ENCODE measurements around the gene HECTD4.

Gene HECTD4

DNA sequence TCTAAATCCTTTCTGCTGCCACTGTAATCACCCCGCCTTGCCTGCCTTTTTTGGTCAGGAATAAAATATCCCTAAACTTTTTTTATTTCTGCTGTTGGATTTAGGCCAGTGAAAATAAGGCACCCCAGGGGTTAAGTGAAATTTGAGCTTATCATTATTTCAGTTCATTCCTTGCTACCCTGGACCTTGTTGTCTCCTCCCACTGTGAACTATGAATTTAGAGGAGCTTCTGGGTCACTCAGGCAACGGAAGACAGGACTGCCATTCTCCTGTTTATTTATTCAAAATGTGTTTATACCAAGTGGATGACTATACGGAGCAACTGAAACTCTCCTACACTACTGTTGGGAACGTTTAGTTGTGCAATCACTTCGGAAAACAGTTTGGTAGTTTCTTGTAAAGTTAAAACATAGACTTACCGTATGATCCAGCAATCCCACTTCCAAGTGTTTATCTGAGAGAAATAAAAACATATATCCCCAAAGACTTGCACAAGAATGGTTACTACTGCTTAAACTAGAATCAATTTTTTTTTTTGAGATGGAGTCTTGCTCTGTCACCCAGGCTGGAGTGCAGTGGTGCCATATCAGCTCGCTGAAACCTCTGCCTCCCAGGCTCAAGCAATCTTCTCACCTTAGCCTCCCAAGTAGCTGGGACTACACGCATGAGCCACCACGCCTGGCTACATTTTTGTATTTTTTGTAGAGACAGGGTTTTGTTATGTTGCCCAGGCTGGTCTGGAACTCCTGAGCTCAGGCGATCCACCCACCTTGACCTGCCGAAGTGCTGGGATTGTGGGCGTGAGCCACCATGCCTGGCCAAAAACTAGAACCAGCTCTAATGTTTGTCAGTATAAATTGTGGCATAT is 259.2 kb downstream of the HECTD4 start:
- ChIA-PET POLR2A (no interaction called here), CTCF (interaction anchor here (1.0 kb wide), 1 partner anchor 17 kb away, joined by 4 read pairs; no protein-coding TSS in a partner anchor)
- peaks cover 8 to 26% (median 17%) of the 10 kb centered on the region in 4 experiments for H3K4me1 ChIP-seq (ENCODE audit: control extremely low read depth in 1 of 4, control insufficient read depth in 4 of 4, insufficient read depth in 4 of 4, low read length in 3 of 4)
- no peaks in the 10 kb centered on the region for H3K9me3 ChIP-seq (ENCODE audit: control extremely low read depth in 1 of 5, control insufficient read depth in 4 of 5, insufficient read depth in 2 of 5, low read depth in 1 of 5, low read length in 4 of 5)
- no peaks in the 10 kb centered on the region for H3K36me3 ChIP-seq (ENCODE audit: control insufficient read depth in 4 of 4, insufficient read depth in 4 of 4, low read length in 3 of 4)
- no peak overlapping the region for H3K27ac ChIP-seq (ENCODE audit: insufficient read depth in 1 of 2, low read depth in 1 of 2, low read length in 2 of 2, poor library complexity in 1 of 2, severe bottlenecking in 2 of 2)
- H3K27me3 ChIP-seq (replicated peaks in 2 of 5; ENCODE audit: control insufficient read depth in 4 of 5, insufficient read depth in 5 of 5, low read length in 4 of 5) = no peaks in the 10 kb centered on the region
- H3K4me3 ChIP-seq (ENCODE audit: control insufficient read depth in 1 of 7, extremely low read depth in 1 of 7, insufficient read depth in 4 of 7, low read depth in 2 of 7, low read length in 6 of 7) = no peak overlapping the region
- 100% methylated on average over 6 of the region's 12 CpGs for WGBS (ENCODE audit: insufficient coverage)
- DNase-seq = no peak

DNA sequence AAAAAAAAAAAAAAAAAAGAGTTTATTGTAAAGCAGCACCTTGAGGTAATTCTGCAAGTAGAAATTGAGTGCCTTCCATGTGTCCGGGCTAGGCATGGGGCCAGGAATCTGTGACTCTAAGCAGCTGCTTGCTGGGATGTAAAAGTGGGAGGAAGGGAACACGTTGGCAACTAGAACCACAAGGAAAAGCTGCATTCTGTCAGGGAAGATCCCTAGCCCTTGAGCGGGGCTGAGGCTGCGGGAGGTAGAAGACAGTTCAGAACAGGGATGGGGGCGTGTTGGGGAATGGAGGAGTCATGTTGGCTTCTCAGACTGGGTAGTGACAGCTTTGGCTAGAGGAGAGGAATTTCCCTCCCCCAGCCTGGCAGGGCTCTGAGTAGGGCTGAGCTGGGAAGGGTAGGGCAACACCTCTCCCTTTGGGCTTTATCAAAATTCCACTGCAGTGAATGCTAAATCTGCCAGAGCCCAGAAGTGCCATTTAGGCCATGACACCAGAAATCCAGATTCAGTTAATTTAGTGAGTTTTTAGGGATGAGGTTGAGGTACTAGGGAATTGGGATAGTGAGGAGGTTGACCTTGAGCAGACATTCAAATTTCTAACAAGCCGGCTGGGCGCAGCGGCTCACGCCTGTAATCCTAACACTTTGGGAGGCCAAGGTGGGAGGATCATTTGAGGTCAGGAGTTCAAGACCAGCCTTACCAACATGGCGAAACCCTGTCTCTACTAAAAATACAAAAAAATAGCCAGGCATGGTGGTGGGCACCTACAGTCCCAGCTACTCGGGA is 260.3 kb downstream of the HECTD4 start:
- no peaks in the 10 kb centered on the region for H3K36me3 ChIP-seq (ENCODE audit: control insufficient read depth in 4 of 4, insufficient read depth in 4 of 4, low read length in 3 of 4)
- no peak for DNase-seq
- no peaks in the 10 kb centered on the region for H3K9me3 ChIP-seq (ENCODE audit: control extremely low read depth in 1 of 5, control insufficient read depth in 4 of 5, insufficient read depth in 2 of 5, low read depth in 1 of 5, low read length in 4 of 5)
- no peaks in the 10 kb centered on the region for H3K27me3 ChIP-seq (replicated peaks in 2 of 5; ENCODE audit: control insufficient read depth in 4 of 5, insufficient read depth in 5 of 5, low read length in 4 of 5)
- no peak overlapping the region for H3K4me3 ChIP-seq (ENCODE audit: control insufficient read depth in 1 of 7, extremely low read depth in 1 of 7, insufficient read depth in 4 of 7, low read depth in 2 of 7, low read length in 6 of 7)
- no peak overlapping the region for H3K27ac ChIP-seq (ENCODE audit: insufficient read depth in 1 of 2, low read depth in 1 of 2, low read length in 2 of 2, poor library complexity in 1 of 2, severe bottlenecking in 2 of 2)
- ChIA-PET CTCF (interaction anchor here (1.0 kb wide), 1 partner anchor 16 kb away, joined by 4 read pairs; no protein-coding TSS in a partner anchor), POLR2A (no interaction called here)
- WGBS (ENCODE audit: insufficient coverage) = 98% methylated on average over 9 of the region's 11 CpGs
- peaks cover 12 to 24% (median 18%) of the 10 kb centered on the region in 4 experiments for H3K4me1 ChIP-seq (ENCODE audit: control extremely low read depth in 1 of 4, control insufficient read depth in 4 of 4, insufficient read depth in 4 of 4, low read length in 3 of 4)

- POLR2A ChIA-PET = interaction anchor here (0.7 kb wide), 1 partner anchor 10 kb away, joined by 3 read pairs; no protein-coding TSS in a partner anchor
- peak overlapping the region in 1 of 2 experiments; percentile 78 for H3K27ac ChIP-seq (ENCODE audit: insufficient read depth in 1 of 2, low read depth in 1 of 2, low read length in 2 of 2, poor library complexity in 1 of 2, severe bottlenecking in 2 of 2)
- no peak for DNase-seq
- H3K4me3 ChIP-seq (ENCODE audit: control insufficient read depth in 1 of 7, extremely low read depth in 1 of 7, insufficient read depth in 4 of 7, low read depth in 2 of 7, low read length in 6 of 7) = no peak overlapping the region
- H3K27me3 ChIP-seq (replicated peaks in 2 of 5; ENCODE audit: control insufficient read depth in 4 of 5, insufficient read depth in 5 of 5, low read length in 4 of 5) = no peaks in the 10 kb centered on the region
- H3K36me3 ChIP-seq (ENCODE audit: control insufficient read depth in 4 of 4, insufficient read depth in 4 of 4, low read length in 3 of 4) = no peaks in the 10 kb centered on the region
- CTCF ChIA-PET = no interaction called here
- H3K4me1 ChIP-seq (ENCODE audit: control extremely low read depth in 1 of 4, control insufficient read depth in 4 of 4, insufficient read depth in 4 of 4, low read length in 3 of 4) = peaks cover 8 to 17% (median 14%) of the 10 kb centered on the region in 4 experiments
- 100% methylated on average over 4 of the region's 8 CpGs for WGBS (ENCODE audit: insufficient coverage)
- no peaks in the 10 kb centered on the region for H3K9me3 ChIP-seq (ENCODE audit: control extremely low read depth in 1 of 5, control insufficient read depth in 4 of 5, insufficient read depth in 2 of 5, low read depth in 1 of 5, low read length in 4 of 5)
Measured at GRCh38 chr12:112117685-112118084, 264.5 kb downstream of the HECTD4 start.

DNA sequence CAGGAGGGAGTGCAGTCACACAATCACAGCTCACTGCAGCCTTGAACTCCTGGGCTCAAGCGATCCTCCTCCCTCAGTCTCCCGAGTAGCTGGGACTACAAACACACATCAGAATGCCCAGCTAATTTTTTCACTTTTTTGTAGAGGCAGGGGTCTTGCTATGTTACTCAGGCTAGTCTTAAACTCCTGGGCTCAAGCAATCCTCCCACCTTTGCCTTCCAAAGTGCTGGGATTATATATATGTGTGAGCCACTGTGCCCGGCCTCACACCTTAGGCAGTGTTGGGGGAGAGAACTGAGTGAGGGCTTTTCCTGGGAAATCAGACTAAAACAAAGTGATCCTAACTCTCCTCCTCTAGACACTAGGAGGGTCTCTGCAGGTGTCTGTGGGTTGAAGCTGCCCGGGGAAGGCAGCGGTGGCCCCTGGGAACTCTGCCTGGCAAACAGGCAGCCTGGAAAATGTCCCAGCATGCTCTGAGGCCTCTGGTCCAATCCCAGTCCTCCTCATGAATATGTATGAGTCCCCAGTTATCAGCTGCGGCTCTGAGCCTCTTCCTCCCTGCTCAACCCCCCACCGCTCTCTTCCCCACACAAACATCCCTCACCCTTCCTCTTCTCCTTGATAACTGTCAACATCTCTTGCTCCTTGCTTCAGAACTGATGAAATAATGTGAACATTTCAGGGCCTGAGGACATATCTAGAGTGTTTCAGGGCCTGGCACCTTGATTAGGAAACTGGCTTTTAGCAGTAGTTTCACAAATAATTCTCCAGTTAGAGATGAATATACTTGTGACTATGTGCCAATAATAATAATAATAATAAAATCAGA is 265.8 kb downstream of the HECTD4 start:
- Histone ChIP-seq H3K4me3 (ENCODE audit: control insufficient read depth in 1 of 7, extremely low read depth in 1 of 7, insufficient read depth in 4 of 7, low read depth in 2 of 7, low read length in 6 of 7) (peak overlapping the region in 4 of 7 experiments; percentile 28 to 51 (median 39)), H3K27me3 (replicated peaks in 2 of 5; ENCODE audit: control insufficient read depth in 4 of 5, insufficient read depth in 5 of 5, low read length in 4 of 5) (no peaks in the 10 kb centered on the region), H3K4me1 (ENCODE audit: control extremely low read depth in 1 of 4, control insufficient read depth in 4 of 4, insufficient read depth in 4 of 4, low read length in 3 of 4) (peaks cover 8 to 17% (median 14%) of the 10 kb centered on the region in 4 experiments), H3K36me3 (ENCODE audit: control insufficient read depth in 4 of 4, insufficient read depth in 4 of 4, low read length in 3 of 4) (no peaks in the 10 kb centered on the region), H3K9me3 (ENCODE audit: control extremely low read depth in 1 of 5, control insufficient read depth in 4 of 5, insufficient read depth in 2 of 5, low read depth in 1 of 5, low read length in 4 of 5) (no peaks in the 10 kb centered on the region), H3K27ac (ENCODE audit: insufficient read depth in 1 of 2, low read depth in 1 of 2, low read length in 2 of 2, poor library complexity in 1 of 2, severe bottlenecking in 2 of 2) (peak overlapping the region; percentile 33 to 78)
- ChIA-PET CTCF (interaction anchor here (1.3 to 1.4 kb wide), 3 partner anchors 9 to 13 kb away, joined by 4 to 6 read pairs (median 4); partner anchors contain the start of gene TRAFD1), POLR2A (interaction anchor here (1.0 kb wide), 1 partner anchor 9 kb away, joined by 5 read pairs; the partner anchor contains the start of gene TRAFD1)
- WGBS (ENCODE audit: insufficient coverage) = 17% methylated on average over 5 of the region's 7 CpGs
- peak; percentile 66 to 72 (median 66) for DNase-seq

GRCh38 chr12:112115259-112116045 is 266.8 kb downstream of the HECTD4 start:
- CTCF ChIA-PET = interaction anchor here (1.3 to 1.4 kb wide), 3 partner anchors 8 to 14 kb away, joined by 4 to 6 read pairs (median 4); partner anchors contain the start of gene TRAFD1
- POLR2A ChIA-PET = no interaction called here
- Histone ChIP-seq H3K36me3 (ENCODE audit: control insufficient read depth in 4 of 4, insufficient read depth in 4 of 4, low read length in 3 of 4) (no peaks in the 10 kb centered on the region), H3K9me3 (ENCODE audit: control extremely low read depth in 1 of 5, control insufficient read depth in 4 of 5, insufficient read depth in 2 of 5, low read depth in 1 of 5, low read length in 4 of 5) (no peaks in the 10 kb centered on the region), H3K27ac (ENCODE audit: insufficient read depth in 1 of 2, low read depth in 1 of 2, low read length in 2 of 2, poor library complexity in 1 of 2, severe bottlenecking in 2 of 2) (peak overlapping the region in 1 of 2 experiments; percentile 78), H3K27me3 (replicated peaks in 2 of 5; ENCODE audit: control insufficient read depth in 4 of 5, insufficient read depth in 5 of 5, low read length in 4 of 5) (no peaks in the 10 kb centered on the region), H3K4me1 (ENCODE audit: control extremely low read depth in 1 of 4, control insufficient read depth in 4 of 4, insufficient read depth in 4 of 4, low read length in 3 of 4) (peaks cover 8 to 17% (median 14%) of the 10 kb centered on the region in 4 experiments), H3K4me3 (ENCODE audit: control insufficient read depth in 1 of 7, extremely low read depth in 1 of 7, insufficient read depth in 4 of 7, low read depth in 2 of 7, low read length in 6 of 7) (no peak overlapping the region)
- DNase-seq = no peak
- 93% methylated on average over 3 of the region's 6 CpGs for WGBS (ENCODE audit: insufficient coverage)

All from common myeloid progenitor, CD34-positive (primary cell).